T-helper 2 cell (primary cell): ENCODE data around the gene COL11A2.
"Not testable (repeated sequence)": the region's sequence is repeated elsewhere in the genome, so short reads cannot be mapped to it uniquely, and the experiment has no call there.

Source experiments
- DNase-seq, 5 experiments: peaks; one replicate each; pipeline versions ENCODE4 v3.0.0 to v3.0.0-alpha.2; 2012 to 2022
- total RNA-seq, 2 donors: gene quantifications; one replicate each; lab custom pipeline; 2026; lab: John Stamatoyannopoulos, UW

The COL11A2 gene
- total RNA-seq = 2.8 to 3.6 reads per million in 2 donors

DNA sequence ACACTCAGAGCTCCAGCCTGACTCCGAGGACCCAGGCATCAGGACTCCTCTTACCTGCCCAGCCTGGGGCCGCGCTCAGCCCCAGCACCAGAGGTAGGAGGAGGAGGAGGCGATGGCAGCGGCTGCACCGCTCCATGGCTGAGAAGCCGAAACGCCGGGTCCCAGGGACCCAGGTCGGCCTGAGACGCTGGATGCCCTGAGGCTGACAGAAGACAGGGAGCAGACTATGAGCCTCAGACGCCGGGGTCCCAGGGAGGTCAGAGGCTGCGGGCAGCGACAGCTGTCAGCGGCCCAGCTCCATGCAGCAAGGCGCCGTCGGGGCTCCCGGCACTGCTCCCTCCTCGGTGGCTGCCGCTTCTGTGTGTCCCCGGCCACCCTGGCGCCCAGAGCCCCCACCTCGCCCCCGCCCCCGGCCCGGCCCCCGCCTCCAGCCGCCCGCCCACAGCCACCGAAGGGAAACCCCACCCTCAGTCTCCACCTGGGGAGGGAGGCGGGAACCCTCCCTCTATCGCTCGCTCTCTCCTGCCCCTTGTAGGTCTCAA lies at the start of gene COL11A2:
Gene COL11A2 (minus strand): TSS at position 363 of the 542 bp plus-strand sequence. CDS start 227 bp downstream, at position 136.
- DNase-seq = peak in 1 of 5 experiments; percentile 24

DNA sequence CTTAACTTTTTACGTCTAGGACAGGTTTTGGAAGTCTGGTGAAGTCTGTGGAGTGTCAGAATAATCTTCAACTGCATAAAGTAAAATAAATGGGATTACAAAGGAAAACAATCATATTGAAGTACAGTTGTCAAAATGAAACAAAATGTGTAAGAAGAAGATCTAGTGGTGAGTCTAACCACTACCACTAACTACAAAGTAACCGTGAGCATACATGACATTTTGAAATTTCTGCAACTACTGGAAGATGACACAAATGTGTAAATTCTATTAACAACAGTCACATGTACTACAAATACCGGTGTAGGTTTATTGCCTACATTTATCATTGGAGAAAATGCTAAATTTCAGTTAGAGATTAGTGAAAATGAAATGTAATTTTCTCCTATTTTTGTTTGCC lies 49.7 kb upstream of the COL11A2 start:
- DNase-seq = peak in 1 of 5 experiments; percentile 83

DNA sequence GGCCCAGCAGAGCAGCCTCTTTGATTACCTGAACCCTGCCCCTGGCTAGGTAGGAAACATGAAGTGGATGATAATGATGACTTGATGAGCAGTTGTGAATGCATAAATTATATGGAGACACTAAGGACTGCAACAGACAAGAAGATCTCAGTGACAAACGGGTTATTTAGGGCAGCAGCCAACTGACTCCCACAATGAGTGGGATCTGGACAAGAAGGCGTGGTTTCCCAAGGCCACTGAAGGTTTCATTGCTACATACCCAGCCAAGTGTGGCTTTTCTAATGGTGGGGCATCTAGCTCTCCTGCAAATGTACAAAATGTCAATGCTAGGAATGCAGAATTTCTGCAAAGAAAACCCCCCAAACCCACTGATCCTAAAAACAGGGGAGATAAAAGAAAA lies 45.5 kb upstream of the COL11A2 start:
- DNase-seq = no peak

DNA sequence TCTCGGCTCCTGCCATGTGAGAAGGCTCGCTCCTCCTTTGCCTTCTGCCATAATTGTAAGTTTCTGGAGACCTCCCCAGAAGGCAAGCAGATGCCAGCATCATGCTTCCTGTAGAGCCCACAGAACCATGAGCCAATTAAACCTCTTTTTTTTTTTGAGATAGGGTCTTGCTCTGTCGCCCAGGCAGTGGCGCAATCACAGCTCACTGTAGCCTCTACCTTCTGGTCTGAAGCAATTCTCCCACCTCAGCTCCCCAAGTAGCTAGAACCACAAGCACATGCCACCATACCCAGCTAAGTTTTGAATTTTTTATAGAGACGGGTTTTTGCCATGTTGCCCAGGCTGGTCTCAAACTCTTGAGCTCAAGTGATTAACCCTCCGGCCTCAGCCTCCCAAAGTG lies 44.6 kb upstream of the COL11A2 start:
- no peak for DNase-seq

DNA sequence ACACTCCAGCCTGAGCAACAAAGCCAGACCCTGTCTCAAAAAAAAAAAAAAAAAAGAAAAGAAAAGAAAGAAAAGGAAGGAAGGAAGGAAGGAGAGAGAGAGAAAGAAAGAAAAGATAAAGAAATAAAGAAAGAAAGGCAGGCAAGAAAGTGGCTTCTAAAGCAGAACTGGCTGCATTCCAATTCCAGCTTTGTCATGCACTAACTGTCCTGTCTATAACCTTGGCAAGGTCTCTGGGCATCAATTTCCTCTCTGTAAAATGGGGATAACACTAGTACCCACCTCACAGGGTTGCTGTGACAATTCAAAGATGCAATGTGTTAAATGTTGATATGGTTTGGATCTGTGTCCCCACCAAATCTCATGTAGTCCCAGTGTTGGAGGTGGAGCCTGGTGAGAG lies 44.1 kb upstream of the COL11A2 start:
- no peak for DNase-seq

DNA sequence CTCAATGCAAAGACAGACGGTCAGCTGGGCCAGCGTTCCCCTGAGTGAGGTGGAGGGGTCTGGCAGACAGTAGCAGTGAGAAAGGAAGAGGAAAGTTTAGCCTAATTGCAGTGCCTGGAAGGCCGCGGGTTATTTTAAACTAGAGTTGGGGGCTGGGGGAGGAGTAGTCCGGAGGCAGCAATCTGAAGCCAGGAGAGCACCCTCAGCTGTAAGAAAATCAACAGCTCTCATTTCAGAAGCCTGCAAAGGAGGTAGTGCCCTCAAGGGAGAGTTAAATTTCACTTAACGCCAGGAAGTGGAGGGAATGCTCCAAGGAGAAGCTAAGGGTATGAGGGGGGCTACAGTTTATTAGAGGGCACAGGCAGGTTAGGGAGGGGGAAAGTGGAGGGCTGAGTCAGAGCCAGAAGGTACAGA lies 43.0 kb upstream of the COL11A2 start:
- DNase-seq = no peak

DNA sequence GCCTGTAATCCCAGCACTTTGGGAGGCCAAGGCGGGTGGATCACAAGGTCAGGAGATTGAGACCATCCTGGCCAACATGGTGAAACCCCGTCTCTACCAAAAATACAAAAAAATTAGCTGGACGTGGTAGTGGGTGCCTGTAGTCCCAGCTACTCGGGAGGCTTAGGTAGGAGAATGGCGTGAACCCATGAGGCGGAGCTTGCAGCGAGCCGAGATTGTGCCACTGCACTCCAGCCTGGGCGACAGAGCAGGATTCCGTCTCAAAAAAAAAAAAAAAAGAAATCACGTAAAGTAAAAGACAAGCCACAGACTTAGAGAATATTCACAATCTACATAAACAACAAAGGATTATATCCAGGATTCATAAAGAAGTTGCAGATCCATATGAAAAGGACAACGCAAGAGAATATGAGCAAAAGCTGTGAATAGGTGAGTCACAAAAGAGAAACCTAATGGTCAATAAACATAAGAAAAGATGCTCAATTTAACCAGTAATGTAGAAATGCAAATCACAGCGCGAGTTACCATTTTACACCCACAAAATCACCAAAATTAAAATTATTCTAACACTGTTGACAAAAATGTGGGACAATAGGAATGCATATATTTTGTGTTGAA lies 34.3 kb upstream of the COL11A2 start:
- DNase-seq = not testable (repeated sequence)

DNA sequence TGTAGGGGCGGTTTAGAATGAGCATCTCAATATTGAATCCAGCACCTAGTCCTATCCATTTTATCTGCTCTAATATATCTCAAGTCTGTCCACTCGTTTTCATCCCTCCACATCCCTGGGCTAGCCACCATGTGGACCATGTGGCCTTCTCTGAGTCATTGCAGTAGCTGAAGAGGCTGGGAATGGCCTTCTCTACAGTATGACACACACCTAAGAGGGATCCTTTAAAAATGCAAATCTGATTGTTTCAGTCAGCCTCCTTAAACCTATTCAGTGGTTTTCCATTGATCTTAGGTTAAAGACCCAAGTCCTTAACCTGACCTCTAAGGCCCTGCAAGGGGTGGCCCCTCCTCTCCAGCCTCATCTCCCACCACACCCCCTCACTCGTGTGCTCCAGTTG lies 25.4 kb upstream of the COL11A2 start:
- DNase-seq = no peak

DNA sequence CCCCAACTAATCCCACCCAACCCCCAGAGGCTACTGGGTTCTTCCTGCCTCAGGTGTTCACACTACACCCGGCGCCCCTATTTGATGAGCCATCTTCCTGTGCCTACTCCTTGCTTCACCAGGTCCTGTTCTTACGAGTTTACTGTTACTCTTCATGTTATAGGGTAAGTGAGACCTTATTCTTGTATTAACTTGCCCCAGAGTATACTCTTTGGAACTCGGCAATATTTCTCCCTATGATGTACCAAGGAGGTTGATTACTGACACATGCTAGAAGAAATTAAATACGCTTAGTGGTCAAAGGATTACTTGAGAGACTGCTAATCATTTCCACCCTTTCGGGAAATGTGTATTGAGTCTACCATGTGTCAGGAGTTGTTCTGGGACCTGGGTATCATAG lies 25.0 kb upstream of the COL11A2 start:
- no peak for DNase-seq

DNA sequence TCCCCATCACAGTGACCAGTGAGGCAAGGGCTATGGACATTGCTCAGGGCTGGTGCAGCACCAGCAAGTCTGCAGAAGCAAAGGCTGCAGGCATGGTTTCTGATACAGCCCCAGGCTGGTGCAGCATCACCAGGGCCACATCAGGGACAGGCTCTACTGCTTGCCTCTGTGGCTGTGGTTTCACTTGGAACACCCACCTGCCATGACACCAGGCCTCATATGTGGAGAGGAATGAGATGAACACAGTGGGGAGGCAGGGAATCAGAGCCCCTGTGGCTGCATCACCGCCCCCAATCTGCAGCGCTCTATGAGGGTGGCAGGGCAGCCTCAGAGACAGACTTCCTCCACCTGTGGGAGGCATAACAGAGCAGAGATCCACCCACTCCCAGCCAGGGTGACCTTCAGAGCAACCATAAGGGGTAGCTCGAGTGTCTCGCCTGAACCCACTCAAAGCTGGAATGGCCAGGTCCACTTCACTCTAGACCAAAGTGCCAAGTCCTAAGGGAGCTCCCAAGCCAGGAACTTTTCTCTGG lies 23.9 kb upstream of the COL11A2 start:
- DNase-seq = no peak

DNA sequence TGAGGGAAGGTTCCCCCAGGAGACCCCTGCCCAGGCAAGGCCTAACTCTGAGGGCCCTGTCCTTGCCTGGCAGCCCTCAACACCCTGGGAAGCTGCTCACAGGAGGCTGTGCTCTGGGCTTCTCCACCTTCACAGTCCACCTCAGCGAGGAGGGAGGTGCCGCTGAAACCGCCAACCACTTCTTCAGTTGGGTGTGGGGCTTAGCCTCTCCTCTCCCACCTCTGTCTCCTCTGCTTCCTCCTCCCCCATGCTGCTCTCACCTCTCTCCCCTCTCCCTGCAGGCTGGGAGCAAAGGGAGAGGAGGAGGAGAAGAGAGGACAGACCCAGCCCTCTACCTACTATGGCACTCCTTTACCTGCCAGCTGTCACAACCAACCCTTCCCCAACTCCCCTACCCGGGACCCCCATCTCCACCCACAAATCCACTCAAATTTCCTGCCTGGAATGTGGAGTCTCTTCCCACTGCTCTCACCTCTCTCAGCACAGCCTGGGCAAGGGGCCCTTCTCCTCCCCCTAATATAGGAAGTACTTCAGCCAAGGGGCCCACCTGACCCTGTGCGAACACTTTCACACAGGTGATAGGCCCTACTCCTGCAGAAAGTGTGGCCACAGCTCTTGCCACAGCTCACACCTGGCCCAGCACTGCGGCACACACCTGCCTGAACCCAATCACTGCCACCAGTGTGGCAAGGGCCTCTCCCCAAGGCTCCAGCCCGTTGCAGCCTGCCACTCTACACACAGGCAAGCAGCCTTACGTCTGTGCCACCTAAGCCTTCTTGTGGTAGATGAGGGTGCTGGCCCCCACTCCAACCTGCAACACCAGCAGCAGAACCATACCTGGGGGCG lies 23.2 kb upstream of the COL11A2 start:
- DNase-seq = no peak

DNA sequence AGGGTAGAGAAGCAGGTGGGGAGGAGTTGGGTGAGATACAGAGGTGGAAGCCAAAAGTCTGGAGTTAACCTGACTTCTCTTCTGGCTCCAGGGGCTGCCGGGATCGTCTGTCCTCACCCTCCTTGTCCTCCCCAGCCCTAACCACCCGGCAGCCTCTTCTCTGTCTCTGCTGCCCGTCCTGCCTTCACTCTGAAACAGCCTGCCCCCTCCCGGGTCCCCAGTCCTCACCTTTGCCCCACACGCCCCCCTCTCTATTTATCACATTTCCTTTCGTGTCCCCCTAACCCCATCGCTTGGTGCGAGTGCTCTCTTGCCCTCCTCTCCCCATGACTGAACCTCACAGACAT lies 21.7 kb upstream of the COL11A2 start:
- DNase-seq = no peak

DNA sequence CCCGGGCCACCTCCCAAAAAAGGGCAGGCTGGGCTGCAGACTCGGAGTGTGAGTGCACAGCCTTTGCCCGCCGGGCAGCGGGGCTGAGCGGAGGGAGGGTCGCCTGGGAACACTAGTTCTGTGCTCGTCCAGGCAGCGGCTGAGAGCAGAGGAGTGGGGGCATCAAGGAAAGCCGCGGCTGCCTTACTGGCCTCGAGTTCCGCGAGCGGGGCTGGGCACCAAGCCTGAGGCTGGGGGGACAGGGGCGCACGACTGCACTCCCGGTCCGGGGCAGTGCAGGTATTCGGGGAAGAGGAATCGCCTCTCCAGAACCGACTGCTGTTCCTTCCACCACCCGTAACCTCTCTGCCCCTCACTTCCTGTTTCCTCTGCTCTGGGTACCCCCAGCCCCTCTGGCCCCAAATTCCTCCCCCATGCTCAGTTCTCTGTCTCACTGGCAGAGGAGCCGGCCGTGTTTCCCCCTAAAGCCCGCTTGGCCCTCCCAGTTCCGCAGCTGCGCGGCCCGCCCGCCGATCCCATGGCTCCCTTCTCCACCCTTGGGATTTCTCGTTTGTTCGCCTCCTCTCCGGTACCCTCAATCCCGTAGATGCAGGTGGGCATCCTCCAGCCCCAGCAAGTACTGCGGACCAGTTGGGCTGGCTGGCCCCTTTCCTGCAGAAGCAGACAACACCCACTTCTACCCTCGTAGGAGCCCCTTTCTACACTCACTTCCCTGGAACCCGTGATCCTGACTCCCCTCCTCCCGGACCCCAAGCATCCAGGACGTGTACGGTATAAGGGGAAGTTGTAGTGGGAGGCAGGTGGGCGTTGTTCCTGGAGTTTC lies 21.1 kb upstream of the COL11A2 start:
- no peak for DNase-seq

DNA sequence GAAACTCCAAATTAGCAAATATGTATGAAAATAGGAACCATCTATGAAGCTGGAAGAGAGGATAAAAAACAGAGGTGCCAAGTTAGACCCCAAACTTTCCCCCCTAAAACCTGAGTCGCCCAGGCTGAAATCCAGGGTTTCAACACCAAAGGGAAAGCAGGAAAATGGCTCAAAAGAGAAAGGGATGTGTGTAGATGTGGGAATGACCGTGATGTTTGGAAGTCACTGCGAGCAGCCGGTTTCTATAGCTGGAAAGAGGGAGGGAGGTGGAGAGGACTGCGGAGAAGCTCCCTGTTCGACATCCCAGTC lies 20.5 kb upstream of the COL11A2 start:
- DNase-seq = no peak

DNA sequence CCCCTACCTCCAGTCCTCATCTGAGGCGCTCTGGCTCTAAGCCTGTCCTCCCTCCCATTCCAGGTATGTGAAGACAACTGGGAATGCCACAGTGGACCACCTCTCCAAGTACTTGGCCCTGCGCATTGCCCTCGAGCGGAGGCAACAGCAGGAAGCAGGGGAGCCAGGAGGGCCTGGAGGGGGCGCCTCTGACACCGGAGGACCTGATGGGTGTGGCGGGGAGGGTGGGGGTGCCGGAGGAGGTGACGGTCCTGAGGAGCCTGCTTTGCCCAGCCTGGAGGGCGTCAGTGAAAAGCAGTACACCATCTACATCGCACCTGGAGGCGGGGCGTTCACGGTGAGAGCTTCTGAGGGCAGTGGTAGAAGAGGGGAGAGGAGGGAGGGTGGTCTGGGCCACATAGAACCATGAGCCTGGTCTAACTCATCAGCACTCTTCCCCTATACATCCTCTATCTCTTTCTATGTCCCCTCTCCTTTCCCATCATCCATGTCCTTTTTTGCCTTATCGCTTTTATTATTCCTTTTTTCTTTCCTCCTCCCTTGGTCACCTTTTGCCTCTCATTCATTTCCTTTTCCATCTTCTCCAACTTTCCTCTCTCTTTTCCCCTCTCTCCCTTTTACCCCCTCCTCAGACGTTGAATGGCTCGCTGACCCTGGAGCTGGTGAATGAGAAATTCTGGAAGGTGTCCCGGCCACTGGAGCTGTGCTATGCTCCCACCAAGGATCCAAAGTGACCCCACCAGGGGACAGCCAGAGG lies 19.6 kb upstream of the COL11A2 start:
- DNase-seq = no peak

DNA sequence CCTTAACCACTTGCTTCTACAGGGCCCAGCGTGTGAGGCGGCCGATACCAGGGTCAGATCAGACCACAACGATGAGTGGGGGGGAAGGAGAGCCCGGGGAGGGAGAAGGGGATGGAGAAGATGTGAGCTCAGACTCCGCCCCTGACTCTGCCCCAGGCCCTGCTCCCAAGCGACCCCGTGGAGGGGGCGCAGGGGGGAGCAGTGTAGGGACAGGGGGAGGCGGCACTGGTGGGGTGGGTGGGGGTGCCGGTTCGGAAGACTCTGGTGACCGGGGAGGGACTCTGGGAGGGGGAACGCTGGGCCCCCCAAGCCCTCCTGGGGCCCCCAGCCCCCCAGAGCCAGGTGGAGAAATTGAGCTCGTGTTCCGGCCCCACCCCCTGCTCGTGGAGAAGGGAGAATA lies 18.9 kb upstream of the COL11A2 start:
- DNase-seq = no peak

DNA sequence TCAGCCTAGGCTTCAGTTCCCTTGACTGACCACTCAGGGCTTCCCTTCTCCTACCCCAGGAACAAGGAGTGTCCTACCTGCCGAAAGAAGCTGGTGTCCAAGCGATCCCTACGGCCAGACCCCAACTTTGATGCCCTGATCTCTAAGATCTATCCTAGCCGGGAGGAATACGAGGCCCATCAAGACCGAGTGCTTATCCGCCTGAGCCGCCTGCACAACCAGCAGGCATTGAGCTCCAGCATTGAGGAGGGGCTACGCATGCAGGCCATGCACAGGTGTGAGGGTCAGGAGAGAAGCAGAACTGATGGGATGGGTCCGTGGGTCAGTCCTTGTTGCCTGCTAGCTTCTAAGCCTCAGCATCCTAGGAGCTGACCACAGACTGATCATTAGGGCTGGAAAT lies 17.6 kb upstream of the COL11A2 start:
- DNase-seq = no peak

DNA sequence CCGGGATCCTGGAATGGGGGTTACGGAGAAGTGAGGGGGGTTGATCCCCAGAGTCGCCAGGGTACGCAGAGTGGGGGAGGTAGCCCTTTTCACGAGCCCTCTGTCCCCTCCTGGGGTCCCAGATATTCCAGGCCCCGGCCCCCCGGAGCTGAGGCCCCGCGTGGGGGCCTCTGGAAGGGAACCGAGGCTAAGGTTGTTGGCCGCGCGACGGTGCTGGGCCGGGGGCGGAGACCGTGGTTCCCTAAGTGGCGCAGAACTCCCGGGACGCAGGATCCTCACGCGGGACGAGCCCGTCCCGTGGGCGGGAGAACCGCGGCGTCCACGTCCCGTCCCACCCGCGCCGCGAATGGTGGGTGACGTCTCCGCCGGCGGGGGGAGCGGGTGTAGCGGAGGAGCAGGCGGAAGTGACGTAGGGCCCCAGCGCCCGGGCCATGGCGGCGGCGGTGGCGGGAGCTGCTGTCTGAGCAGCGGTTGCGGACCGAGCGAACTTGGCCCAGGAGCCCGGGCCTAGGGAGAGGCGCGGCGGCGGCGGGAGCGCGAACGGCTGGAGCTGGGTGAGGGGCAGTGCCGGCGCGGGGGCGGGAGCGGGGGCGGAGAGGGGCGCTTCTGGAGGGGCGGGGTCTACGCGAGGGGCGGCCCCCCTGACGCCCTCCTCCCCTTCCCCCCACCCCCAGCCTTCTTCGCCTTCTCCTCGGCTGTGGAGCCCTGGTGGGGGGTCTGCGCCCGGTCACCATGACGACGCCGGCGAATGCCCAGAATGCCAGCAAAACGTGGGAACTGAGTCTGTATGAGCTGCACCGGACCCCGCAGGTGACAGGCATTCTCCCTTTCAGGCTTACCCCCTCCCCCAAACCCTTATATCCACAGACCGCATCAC lies 16.1 kb upstream of the COL11A2 start, which contains the start of gene RING1:
Gene RING1 (plus strand): TSS at position 410 of the 877 bp plus-strand sequence. CDS start 323 bp downstream, at position 733.
- DNase-seq = peak; percentile 75 to 90 (median 81)

DNA sequence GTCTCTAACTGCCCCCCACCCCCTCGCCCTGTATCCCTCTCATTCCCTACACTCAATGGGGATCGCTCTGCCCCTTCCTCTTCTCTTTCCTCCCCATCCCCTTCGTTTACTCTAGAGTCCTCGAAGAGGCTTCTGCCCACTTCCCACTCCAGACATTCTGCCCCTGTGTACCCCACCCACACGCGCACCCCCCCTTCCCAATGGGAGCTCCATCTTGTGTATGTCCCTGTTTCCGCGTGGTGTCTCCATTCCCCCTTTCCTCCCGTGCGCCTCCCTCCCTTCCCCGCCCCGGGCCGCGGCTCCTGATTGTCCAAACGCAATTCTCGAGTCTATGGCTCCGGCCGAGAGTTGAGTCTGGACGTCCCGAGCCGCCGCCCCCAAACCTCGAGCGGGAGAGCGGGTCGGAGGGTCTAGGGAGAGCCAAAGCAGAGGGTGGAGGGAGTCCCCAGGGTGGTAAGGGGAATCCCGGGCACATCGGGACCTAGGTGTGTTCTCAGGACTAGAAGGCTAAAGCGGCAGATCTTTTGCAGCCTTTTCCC lies 15.4 kb upstream of the COL11A2 start:
- no peak for DNase-seq

DNA sequence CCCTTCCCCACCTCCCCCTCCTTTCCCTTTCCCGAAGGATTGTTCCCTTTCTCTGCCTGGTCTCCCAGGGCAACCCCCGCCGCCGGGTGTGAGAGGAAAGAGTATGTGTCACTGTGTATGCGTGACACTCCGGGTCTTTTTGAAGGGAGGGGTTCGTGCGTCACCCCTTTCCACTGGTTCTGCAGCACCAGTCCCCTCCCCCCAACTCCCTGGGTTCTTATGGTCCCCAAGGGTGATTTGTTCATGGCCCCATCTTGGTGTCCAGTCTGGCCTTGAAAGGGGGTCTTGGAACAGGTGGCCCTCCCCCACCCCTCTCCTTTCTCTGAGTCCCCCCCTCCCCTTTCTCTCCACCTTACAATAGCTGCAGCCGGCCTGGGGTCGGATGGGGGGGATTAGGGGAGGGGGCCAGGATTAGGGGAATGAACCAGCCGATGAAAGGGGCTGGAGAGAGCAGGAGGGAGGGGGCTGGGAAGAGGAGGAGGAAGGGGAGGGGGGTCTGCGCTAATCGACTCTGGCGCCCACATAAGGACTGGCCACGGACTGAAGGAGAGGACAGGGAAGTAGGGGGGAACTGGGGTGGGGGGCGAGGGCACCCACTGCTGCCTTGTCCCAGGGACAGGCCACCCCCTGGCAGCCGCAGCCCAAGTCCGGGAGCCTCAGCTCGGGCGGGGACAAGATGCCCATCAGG lies 14.7 kb upstream of the COL11A2 start:
- DNase-seq = no peak
